K562 (cell line): ENCODE results near the gene KCNAB2. TPM values are rescaled to one million over a fixed set of nuclear protein-coding genes. Genes with fewer than 3 reads are reported as not detected.

Experiments
- BRCA1 ChIP-seq, 2 experiments: fragments of 450-650 bp in 1 of 2; sonication (generic) in 1 of 2; formaldehyde crosslinking in 1 of 2; IDR thresholded peaks; 2 replicates each; pipeline versions ENCODE4 v1.5.0 to v1.6.1; 2017 to 2020; ENCODE audit warnings: mild to moderate bottlenecking in 1 of 2, missing genetic modification reagents in 1 of 2
- CREB3L1 ChIP-seq: fragments of 450-650 bp; IDR thresholded peaks from 2 replicates; pipeline ENCODE4 v1.6.1; 2014; ENCODE audit warnings: low read depth, mild to moderate bottlenecking, moderate library complexity, borderline replicate concordance
- E2F6 ChIP-seq, 2 experiments: IDR thresholded peaks; 2 replicates each; pipeline ENCODE4 v1.6.1; 2011; ENCODE audit warnings: borderline replicate concordance in 1 of 2, control low read depth in 1 of 2, low read depth in 1 of 2, low read length in 1 of 2, mild to moderate bottlenecking in 1 of 2, mixed read lengths in 1 of 2, moderate library complexity in 1 of 2; ENCODE audit not compliant: insufficient read depth in 1 of 2, insufficient read length in 1 of 2, poor library complexity in 1 of 2, severe bottlenecking in 1 of 2; ENCODE audit errors: extremely low read depth in 1 of 2
- EHMT2 ChIP-seq: fragments of 450-650 bp; IDR thresholded peaks from 2 replicates; pipeline ENCODE4 v1.6.1; 2018; ENCODE audit warnings: antibody characterized with exemption
- ETS2 ChIP-seq: IDR thresholded peaks from 2 replicates; pipeline ENCODE4 v1.6.1; 2016; ENCODE audit warnings: borderline replicate concordance, missing genetic modification characterization, mild to moderate bottlenecking, moderate library complexity, missing compliant biosample characterization; ENCODE audit not compliant: poor library complexity, severe bottlenecking
- FIP1L1 ChIP-seq: fragments of 200-400 bp; formaldehyde crosslinking; IDR thresholded peaks from 2 replicates; pipeline ENCODE4 v1.6.1; 2018; ENCODE audit warnings: mild to moderate bottlenecking, low read depth, low read length; ENCODE audit not compliant: poor library complexity, severe bottlenecking
- JUND ChIP-seq, 2 experiments: IDR thresholded peaks; 2 replicates in 1 of 2; 3 replicates in 1 of 2; pipeline ENCODE4 v1.6.1; 2011; ENCODE audit warnings: borderline replicate concordance in 2 of 2, low read depth in 2 of 2, low read length in 2 of 2, improper control_type of control experiment in 1 of 2, missing biosample characterization in 1 of 2, missing genetic modification characterization in 1 of 2, missing genetic modification reagents in 1 of 2
- LCOR ChIP-seq: sonication (generic); formaldehyde crosslinking; IDR thresholded peaks from 2 replicates; pipeline ENCODE4 v1.8.0; 2022; ENCODE audit warnings: mild to moderate bottlenecking, missing genetic modification reagents
- MAZ ChIP-seq, 2 experiments: fragments of 450-650 bp in 1 of 2; sonication (generic) in 1 of 2; formaldehyde crosslinking; IDR thresholded peaks in 1 of 2; conservative IDR thresholded peaks in 1 of 2; 2 replicates each; pipeline versions ENCODE4 v1.4.0 to v1.5.0; 2020; ENCODE audit warnings: mild to moderate bottlenecking in 1 of 2, missing genetic modification reagents in 1 of 2
- MNT ChIP-seq, 2 experiments: fragments of 450-650 bp; conservative IDR thresholded peaks; 2 replicates each; pipeline ENCODE4 v1.6.1; 2017; ENCODE audit warnings: mild to moderate bottlenecking in 2 of 2, moderate library complexity in 2 of 2
- NEUROD1 ChIP-seq: fragments of 150-350 bp; IDR thresholded peaks from 2 replicates; pipeline ENCODE4 v1.6.1; 2014; ENCODE audit warnings: borderline replicate concordance, low read length, low read depth; ENCODE audit not compliant: partially characterized antibody
- SIN3B ChIP-seq: fragments of 450-650 bp; IDR thresholded peaks from 2 replicates; pipeline ENCODE4 v1.6.1; 2017; ENCODE audit warnings: low read depth, mild to moderate bottlenecking, moderate library complexity
- SRF ChIP-seq, 2 experiments: fragments of 250-450, 450-650 bp in 1 of 2; sonication (Bioruptor Pico) in 1 of 2; sonication (generic) in 1 of 2; formaldehyde crosslinking; IDR thresholded peaks; 2 replicates each; pipeline versions ENCODE4 v1.5.0 to v1.5.1; 2020 to 2022; ENCODE audit warnings: mild to moderate bottlenecking in 1 of 2, missing genetic modification reagents in 1 of 2
- TOE1 ChIP-seq, 2 experiments: fragments of 450-650 bp in 1 of 2; sonication (generic) in 1 of 2; formaldehyde crosslinking in 1 of 2; IDR thresholded peaks; 2 replicates each; pipeline versions ENCODE4 v1.7.1 to v1.8.0; 2016 to 2022; ENCODE audit warnings: borderline replicate concordance in 2 of 2, mild to moderate bottlenecking in 2 of 2, antibody characterized with exemption in 1 of 2, inconsistent platforms in 1 of 2, low read depth in 1 of 2, missing genetic modification reagents in 1 of 2, moderate library complexity in 1 of 2
- ZNF133 ChIP-seq: fragments of 250-450 bp; sonication (Bioruptor Pico); IDR thresholded peaks from 2 replicates; pipeline ENCODE4 v1.4.0; 2020; ENCODE audit warnings: mild to moderate bottlenecking
- ZNF311 ChIP-seq: fragments of 250-450 bp; sonication (Bioruptor Pico); IDR thresholded peaks from 2 replicates; pipeline ENCODE4 v1.4.0; 2020; ENCODE audit warnings: mild to moderate bottlenecking, moderate library complexity
- ZNF398 ChIP-seq: fragments of 250-450 bp; sonication (Bioruptor Pico); IDR thresholded peaks from 2 replicates; pipeline ENCODE4 v1.8.0; 2021; ENCODE audit warnings: moderate library complexity, mild to moderate bottlenecking, inconsistent platforms
- polyA plus RNA-seq, 8 experiments: library from polyadenylated mRNA; depleted of rRNA in 4 of 8; stranded (reverse) in 5 of 8; unstranded in 3 of 8; fragments of >200 nt; fragmentation: Nextera tagmentation in 2 of 8; fragmentation: Illumina TruSeq in 1 of 8; extraction: Ambion mirVana in 2 of 8; extraction: Trizol in 1 of 8; gene quantifications; 2 replicates each; pipeline versions ENCODE4 v1.2.1 to v1.2.3, GENCODE V29; 2011 to 2014; ENCODE audit warnings: inconsistent platforms in 1 of 8, missing spikeins in 1 of 8
- total RNA-seq, 7 experiments: library from RNA; depleted of rRNA in 6 of 7; stranded (reverse); fragments of >200 nt in 6 of 7; fragmentation: Illumina TruSeq in 2 of 7; extraction: Trizol in 2 of 7; gene quantifications; 2 replicates each; pipeline versions ENCODE4 v1.2.1 to v1.2.3, GENCODE V29; 2011 to 2021; ENCODE audit warnings: low replicate concordance in 1 of 7

Gene KCNAB2
- total and polyA plus RNA-seq, 9 of the 15 experiments (the other 6 are each of a cell fraction or from before 2014, with no cell fraction given), result 1.8 to 15.8 (median 7.1) TPM

GRCh38 chr1:6052543-6053205 is 7.0 kb downstream of the KCNAB2 start (continued):
- TF ChIP-seq ZNF311 (CRISPR knock-in tag), result no peak
- TF ChIP-seq ETS2 (tag), result no peak
- TF ChIP-seq LCOR (CRISPR knock-in tag), result peak; percentile 21; the same call in 1 of the 2 replicates
- no peak for TF ChIP-seq JUND (IDR thresholded peaks at IDR 0.05; ENCODE audit: borderline replicate concordance, low read depth, low read length)
- TF ChIP-seq JUND (tag; IDR thresholded peaks at IDR 0.05; ENCODE audit: borderline replicate concordance, low read depth, low read length), result 0 out of 3 replicates have a peak, but pooled peaks have one; percentile 17
- no peak for TF ChIP-seq SIN3B
- no peak for TF ChIP-seq ZNF133
- TF ChIP-seq BRCA1 (IDR thresholded peaks at IDR 0.05), result no peak
- no peak for TF ChIP-seq BRCA1 (CRISPR knock-in tag; IDR thresholded peaks at IDR 0.05)
- peak in 1 of 2 experiments; percentile 69; a peak in 1 of 4 replicates for TF ChIP-seq SRF (CRISPR knock-in tag; IDR thresholded peaks at IDR 0.05)
- no peak for TF ChIP-seq FIP1L1
- TF ChIP-seq MAZ (CRISPR knock-in tag; conservative IDR thresholded peaks at IDR 0.05 in 1 of 2, IDR thresholded peaks at IDR 0.05 in 1 of 2), result peak in 1 of 2 experiments; percentile 73; a peak in 2 of 4 replicates
- TF ChIP-seq MNT (conservative IDR thresholded peaks at IDR 0.05), result peak in 1 of 2 experiments; percentile 0; a peak in 1 of 4 replicates
- no peak for TF ChIP-seq E2F6 (IDR thresholded peaks at IDR 0.05; ENCODE audit: borderline replicate concordance in 1 of 2, extremely low read depth in 1 of 2, insufficient read depth in 1 of 2, insufficient read length in 1 of 2, low read depth in 1 of 2, low read length in 1 of 2, poor library complexity in 1 of 2, severe bottlenecking in 1 of 2)
- TF ChIP-seq ZNF398 (CRISPR knock-in tag), result no peak
- no peak for TF ChIP-seq NEUROD1
- 0 out of 2 replicates have a peak, but pooled peaks have one; percentile 15 for TF ChIP-seq CREB3L1
- TF ChIP-seq TOE1 (IDR thresholded peaks at IDR 0.05; ENCODE audit: borderline replicate concordance), result no peak
- no peak for TF ChIP-seq TOE1 (CRISPR knock-in tag; IDR thresholded peaks at IDR 0.05; ENCODE audit: borderline replicate concordance, low read depth)
- TF ChIP-seq EHMT2, result peak; percentile 99
